CD4-positive, alpha-beta T cell treated with Interleukin-10 for 1 hour (primary cell): ENCODE results near the gene SYT7.

Experiments used
- DNase-seq: peaks from one replicate; pipeline ENCODE4 v3.0.0-alpha.2; 2020

The SYT7 gene

DNA sequence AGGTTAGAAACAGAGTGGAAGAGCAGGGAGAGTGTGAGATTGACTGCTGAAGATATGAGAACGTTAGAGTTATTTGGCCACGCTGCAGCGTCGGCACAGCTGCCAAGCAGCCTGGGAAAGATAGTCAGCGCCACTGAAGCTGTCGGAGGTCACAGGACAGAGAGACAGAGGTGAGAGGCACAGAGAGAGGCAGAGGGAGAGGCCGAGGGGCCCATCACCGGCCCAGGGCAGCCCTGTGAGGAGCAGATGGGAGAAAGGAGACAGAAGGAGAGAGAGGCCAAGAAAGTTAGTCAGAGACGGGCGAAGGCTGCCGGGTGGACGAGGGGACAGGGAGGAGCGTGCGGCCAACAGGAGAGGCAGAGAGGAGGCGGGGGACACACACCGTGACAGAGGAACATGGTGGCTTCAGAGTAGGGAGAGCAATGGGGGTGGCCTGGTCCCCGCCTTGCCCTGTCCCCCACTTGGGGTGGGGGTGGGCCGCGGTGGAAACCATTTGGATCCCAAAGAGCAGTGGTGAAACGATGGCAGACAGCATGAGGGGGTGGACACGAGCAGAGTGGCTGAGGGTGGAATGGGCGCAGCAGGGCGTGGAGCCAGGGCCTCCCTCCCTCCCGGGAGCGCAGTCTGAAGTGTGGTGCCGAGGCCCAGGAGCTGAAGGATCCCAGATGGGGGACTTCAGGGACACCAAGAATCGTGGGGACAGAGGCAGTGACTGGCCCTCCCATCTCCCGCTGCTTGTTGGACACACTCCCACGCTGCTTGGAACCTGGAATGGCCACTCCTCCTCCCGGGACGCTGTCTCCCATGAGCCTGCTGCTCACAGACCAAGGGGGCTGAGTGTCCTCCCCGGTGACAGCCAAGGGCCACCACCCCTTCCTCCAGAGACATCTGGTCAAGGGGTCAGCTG, 45.7 kb downstream of the SYT7 start:
- DNase-seq: no peak

DNA sequence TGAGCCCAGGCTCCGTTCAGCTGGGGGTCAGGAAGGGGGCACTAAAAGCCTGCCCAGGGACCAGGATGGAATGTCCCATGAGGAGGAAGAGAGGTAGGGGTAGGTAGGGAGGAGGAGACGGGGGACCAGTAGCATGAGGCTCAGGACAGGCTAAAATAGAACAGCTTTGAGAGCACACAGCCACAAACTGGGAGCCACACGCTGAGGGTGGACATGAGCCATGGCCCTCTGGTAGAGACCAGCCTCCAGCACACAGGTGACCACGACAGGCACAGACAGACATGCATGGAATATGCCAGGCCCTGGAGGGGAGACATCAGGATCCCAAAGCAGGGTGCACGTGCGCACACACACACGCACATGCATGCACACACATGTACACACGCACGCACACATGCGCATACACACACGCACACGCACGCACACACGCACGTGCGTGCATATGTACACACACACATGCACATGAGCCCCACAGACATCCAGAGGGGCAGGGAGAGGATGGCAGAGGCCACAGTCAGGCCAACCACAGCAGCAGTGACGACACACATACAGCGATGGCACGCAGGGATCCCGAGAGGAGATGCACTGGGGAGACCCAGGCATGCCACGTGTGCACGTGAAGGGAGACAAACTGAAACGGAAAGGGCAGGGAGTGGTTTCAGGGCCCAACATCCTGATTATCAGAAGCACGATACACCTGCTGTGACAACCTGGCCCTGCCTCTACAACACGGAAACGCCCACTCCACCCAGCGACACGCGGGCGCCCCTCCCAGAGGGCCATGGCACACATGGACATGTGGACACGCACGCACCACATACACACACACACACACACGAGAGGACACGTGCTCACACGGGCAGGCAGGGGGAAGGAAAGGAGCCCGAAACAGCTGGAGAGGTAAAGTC, 46.6 kb downstream of the SYT7 start:
- DNase-seq: no peak

DNA sequence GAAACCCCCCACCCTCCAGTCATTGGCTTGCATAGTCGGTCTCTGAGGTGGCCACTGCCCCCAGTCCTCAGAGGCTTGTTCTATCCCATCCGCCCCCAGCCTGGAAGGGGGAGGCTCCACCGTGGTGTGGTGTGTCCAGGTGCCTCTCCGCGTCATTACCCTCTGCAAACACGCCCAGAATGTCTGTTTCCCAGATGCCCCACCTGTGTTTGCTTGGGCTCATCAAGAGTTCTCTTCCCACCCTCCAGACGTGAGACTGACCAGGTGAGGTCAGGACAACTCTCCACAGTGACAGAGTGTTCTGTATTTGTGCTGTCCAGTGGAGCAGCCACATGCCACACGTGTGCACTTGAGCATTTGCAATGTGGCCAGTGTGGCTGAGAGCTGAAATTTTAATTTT, 47.5 kb downstream of the SYT7 start:
- DNase-seq: no peak

DNA sequence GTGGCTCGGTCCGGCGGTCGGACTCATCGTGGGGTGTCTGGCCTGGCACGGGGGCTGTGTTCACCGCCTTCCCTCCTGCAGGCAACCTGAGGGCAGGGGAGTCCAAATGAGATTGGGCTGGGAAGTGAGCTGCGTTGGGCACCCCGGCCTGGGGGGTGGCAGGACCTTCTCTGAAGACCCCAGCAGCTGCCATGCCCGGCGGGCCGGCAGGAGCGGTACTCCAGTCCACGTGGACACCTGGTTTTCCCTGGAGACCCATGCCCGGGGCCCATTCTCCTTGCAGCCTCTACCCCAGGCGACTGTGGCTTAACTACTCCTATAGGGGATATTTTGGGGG, 47.9 kb downstream of the SYT7 start:
- DNase-seq: no peak

DNA sequence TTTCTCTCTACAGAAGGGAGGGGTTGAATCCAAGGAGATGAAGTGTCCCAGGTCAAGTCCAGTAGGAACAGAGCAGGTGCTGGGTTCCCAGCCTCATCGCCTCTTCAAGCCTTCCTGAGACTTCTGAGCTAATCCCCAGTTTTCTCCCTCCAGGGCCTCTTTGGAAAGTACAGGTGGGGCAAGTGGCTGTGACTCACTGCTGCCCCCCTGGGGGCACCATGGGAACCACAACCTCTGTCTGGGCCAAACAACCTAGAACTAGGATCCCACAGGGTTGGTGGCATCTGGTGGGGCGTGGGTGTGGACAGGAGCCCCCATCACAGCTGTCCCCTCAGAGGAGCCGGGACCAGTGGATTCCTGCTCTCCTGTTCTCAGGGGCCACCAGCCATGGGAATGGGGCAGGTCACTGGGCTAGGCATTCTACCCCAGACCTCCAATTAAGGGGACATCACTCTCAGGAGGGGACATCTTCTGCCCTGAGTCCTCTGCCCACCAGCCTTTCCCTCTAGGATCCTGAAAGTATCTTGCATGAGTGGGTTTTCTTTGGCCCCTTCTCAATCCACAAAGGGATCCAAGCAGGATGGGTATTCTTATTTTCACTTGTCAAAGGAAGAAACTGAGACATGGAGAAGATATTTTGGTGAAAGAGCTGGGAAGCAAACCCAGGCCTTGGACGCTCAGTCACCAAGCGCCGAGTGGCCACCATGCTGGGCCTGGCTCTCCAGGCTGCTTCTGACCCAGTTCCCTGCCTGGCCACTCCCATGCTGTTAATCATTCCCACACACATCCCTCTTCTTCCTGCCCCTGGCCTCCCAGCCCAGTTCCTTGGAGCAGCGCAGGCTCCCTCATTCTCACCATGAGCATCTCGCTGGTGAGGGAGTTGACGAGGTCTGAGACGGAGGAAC, 48.5 kb downstream of the SYT7 start:
- DNase-seq: peak; percentile 38

DNA sequence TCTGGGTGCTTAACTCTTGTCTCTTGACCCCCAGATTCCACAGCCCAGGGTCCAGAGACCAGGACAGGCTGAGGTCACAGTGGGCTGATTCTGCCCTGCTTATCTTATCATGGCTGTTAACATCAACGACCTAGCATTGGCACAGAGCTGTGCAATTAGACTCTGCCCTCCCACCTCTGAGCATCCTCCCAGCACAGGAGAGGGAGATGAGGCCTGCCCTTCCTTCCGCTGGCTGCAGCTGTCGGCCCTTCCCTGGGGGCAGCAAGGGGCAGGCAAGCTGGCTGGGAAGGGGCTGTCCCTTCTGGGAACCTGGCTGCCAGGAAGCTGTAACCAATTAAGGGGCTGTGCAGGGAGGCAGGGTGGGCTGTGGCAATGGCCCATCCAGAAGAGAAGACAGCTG, 49.8 kb downstream of the SYT7 start:
- no peak for DNase-seq

DNA sequence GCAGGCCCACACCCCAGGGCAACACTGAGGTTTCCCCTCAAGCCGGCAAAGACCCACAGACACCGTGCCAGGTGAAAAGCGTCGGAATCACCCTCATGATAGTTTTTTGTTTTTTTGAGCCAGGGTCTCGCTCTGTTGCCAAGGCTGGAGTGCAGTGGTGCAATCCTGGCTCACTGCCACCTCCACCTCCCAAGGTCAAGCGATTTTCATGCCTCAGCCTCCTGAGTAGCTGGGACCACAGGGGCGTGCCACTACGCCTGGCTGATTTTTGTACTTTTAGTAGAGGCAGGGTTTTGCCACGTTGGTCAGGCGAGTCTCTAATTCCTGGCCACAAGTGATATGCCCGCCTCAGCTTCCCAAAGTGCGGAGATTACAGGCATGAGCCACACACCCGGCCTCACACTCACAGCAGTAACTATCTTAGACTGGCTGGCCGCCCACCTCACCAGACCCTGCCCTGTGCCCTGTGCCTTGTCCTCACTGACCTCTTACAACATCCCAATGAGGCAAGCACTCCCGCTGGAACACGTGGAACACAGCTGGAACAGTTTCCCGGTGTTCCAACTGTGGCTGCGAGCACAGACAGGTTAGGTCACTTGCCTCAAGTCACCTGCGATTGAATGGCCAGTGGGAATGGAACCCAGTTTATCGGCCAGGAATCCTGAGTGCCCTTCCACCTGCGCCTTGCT, 51.2 kb downstream of the SYT7 start:
- no peak for DNase-seq

DNA sequence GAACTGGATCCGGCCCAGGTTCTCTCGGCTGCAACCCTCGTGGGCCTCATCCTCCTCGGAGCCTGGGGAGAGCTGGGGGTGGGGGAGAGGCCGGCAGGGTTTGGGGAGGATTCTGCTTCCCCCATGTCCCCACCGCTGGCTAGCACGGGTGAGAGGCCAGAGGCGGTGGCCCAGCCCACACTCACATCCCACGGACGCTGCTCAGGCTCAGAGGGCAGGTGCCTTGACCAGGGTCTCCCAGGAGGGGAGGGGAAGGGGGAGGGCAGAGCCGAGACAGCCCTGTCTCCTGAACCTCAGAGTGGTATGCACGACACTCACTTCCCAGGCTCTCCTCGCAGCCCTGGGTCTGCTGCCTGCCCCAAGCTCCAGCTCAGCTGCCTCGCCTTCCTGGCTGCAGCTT, 52.8 kb downstream of the SYT7 start:
- DNase-seq: no peak

DNA sequence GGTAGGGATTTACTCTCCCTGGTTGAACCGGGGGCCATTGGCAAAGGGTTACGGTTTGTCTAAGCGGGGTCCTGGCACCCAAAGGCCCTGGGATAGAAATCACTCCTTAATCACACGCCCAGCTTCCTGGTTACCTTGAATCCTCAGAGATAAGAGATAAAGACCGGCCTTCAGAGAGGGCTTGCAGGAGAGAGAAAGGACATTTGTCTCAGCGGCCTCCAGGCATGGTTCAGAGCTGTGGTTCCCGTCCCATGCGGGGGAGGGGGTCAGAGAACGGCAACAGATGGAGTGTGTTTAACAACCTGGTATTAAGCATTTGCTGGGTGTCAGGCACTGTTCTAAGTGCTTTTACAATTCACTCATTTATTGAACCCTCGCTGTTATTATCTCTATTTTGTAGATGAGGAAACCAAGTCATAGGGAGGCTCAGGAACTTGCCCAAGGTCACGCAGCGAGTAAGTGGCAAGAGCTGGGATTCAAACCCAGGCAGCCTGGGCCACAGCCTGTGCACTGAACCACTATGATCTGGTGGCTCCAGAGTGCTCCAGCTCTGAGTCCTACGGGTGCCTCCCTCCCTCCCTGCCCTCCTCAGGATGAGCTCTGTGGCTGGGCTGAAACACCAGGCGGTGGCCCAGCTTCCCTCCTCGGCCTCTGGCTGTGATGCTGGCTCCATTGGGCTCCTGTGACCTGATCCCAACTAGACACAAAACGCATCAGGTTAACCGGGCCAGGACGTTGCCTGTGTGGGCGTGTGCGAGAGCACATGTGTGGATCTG, 53.7 kb downstream of the SYT7 start:
- DNase-seq: no peak

DNA sequence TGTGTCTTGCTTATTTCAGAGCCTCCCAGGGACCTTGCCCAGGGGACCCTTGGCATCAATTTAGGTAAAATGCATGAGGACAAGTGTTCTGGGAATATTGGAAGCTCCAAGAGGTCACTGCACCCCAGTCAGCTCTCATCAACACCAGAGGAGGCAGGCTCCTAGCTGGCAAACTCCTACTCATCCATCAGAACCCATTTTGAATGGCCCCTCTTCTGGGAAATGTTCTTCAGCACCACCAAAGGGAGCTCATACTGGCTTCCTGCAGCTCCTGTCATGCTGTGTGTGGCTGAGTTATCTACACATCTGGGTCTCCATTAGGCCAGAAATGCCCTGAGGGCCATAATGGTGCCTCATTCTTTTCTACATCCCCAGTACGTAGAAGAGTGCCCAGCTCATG, 54.6 kb downstream of the SYT7 start:
- no peak for DNase-seq

DNA sequence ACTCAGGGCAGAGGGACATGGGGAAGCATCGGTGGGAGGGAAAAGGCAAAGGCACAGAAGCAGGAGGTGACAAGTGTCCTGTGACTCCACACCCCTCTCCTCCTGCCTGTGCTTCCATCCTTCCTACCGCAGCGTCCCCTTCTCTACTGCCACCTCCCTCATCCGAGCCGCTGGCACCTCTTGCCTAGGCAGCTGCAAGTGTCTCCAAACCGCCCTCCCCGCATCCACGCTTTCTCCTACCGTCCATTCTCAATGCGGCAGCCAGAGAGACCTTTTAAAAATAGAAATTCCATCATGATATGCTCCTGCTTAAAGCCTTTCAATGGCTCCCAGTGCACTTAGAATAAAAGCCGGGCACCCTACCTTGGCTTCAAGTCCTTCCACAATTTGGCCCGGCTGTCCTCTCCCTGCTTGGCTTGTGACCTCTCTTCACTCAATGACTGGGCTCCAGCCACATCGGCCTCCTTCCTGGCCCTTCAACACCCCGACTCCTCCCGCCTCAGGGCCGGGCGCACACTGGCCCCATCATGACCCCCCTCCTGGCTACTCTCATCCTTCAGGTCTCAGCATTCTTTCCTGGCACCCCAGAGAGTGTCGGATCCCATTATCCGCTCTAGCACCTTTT, 55.8 kb downstream of the SYT7 start:
- DNase-seq: no peak

DNA sequence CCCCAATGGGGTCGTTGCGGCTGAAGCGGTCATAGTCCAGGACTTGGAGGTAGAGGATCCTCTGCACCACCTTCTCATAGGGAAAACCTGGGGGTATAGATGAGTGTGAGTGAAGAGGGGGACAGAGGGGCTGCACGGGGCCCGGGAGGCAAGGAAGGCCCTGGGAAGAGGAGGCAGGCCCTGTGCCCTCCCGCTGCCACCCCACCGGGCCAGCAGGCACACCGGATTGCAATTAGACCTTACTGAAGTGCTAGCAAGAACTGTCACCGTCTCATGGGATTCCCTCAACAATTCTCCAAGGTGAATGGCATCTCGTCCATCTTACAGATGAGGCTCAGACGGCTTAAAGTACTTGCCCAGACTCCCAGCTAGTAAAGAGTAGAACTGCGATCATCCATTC, 56.4 kb downstream of the SYT7 start:
- DNase-seq: no peak

DNA sequence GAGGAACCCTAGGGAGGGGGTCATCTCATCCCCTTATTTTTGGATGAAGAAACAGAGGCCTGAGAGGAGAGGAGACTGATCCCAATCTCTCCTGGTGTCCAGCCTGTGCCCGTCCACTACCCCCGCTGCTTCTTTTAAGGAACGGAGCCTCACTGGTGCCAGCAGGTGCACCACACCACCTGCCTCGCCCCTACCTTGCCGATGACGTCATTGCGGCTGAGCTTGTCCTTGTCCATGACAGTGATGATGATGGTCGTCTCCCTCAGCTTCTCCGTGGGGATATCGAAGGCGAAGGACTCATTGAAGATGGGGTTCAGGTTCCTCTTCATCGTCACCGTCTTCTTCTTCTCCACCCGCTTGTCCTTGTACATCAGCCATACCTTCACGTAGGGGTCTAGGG, 58.0 kb downstream of the SYT7 start:
- DNase-seq: no peak

DNA sequence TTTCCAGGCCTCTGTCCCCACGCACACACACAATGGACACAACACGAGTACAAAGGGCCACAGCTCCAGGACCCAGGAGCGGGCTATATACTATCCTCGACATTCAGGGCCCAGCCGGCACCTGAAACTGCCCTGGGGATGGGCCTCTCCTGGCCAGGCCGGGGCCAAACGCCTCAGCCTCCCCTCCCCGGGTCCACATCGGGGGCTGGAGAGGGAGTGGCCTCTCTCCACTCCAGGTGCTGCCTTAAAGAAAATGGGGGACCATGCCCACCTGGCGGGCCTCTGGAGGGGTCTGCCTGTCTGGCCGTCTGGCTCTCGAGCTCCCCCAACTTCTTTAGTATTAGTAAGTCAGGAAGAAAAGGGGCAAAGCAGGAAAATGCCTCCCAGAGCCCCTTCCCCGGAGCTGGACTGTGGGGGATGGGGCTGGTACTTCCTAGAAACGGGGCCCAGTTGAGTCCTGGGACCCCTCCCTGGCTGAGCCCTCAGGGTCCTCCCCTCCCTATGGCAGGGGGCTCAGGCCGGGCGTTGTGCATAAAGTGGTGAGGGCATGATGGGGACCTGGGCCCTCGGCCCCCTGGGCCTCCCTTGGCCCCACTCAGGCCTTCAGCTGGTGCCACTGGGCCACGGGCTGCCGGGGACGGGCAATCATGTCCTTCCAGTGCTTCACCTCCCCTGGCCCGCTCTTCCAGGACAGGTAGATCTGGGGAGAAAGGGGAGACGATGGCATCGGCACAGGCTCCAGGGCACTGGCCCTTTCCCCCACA, 62.7 kb downstream of the SYT7 start:
- DNase-seq: no peak

DNA sequence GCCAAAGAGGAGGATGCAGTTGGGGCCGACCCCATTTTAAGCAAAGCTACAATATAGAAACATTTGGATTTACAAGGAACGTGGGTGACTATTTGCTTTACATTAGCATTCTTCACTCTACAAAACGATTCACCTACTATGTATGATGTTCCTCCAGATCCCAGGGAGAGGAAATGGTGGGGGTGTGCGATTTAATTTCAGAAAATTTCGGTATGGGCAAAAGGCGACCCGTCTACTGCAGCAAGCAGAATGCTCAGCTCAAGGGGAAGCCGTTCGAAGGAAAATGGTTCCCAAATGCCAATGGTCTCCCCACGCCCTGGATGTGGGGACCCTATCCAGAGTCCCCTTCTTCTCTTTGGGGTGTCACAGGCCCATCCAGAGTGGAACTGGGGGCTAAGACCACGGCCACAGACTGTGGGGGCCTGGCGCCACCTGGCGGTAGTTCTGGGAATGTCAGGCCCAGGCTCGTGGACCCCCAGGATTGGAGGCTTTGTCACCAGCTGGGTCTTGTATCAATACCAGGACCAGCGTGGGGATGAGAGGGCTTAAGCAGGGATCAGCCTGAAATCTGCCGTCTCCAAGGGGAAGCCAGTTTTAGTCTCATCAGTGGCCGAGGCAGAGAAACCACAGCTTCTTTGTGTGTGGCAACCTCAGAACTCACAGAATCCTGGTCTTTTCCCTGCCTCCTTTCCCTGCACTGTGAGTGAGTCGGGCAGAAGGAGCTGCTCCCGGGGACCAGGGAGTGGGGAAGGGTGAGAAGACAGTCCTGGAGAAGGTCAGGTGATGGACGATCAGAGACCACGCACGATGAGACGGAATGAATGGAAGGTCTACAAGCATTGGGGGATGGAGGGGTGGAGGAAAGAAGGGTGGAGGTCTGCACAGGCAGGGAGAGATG, 64.0 kb downstream of the SYT7 start:
- DNase-seq: peak; percentile 54

DNA sequence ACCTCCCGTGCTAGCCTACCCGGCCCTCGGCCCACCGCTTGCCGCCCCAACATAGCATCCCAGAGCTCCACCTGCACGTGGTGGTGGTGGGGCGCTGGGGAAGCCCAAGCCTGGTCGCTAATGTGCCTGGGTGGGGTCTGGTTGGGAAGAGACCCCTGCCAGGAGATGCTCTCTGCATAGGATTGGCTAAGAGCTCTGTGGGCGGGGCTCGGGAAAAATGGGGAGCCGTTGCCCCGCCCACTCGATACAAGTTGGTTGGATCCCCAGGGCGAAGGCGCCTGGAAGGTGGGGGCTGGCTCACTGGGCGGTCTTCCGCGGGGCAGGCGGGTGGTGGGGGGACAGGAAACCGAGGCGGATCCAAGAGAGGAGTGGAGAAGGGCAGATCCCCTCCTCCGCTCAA, 64.7 kb downstream of the SYT7 start:
- DNase-seq: no peak

DNA sequence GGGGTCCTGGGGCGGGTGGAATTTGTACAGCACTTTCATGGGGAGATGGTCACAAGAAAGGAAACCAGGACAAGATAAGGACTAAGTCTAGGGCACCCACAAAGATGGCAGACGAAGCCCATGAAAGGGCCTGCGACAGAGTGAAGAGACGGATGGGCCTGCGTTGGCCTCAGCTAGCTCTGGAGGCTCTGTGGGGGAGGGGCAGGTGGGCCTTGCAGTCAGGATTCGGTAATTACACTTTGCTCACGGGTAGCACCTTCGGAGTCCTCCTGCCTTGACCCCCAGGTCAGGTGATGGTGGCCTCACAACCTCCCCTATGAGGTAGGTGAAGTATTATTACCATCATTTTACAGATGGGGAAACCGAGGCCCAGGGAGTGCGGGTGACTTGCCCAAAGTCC, 65.2 kb downstream of the SYT7 start:
- no peak for DNase-seq

DNA sequence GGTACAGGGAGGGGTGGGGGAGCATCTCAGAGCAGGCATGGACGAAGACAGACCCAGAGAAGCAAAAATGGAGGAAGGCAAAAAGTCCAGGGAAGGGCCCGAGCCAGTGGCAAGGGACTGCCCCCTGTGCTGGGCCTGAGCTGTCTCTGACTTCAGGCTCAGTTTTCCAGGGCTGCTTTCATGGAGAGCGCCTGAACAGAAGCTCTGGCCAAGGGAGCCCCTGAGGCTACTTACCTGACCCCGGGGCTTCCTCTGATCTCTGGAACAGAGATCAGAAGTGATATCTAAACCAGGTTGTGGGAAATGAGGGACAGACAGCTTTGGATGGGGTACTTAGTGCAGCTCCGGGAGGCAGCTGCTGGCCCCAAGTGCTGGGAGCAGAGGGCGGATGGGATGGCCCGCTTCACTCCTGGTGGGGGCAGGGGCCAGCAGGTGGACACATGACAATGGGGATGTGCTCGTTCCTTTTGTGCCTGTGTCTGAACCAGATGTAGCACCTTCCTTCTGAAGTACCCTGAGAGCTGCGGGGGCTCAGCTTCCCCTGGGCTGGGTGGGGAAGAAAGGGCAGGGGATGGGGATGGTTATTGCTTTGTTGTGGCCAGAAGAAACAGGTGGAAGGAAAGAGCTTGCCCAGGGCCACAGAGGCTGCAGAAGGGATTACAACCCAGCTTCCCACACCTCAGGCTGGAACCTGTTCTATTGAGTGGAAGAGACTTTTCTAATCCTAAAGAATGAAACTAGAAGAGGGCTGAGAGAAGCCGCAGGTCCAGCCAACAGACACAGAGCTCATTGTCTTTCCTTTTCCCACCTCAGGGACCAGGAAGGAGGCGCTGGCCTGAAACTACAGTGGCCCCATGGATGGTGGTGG, 66.6 kb downstream of the SYT7 start:
- no peak for DNase-seq
